Measurements from ENCODE around the gene GLB1L2. TPM values are rescaled to one million over a fixed set of nuclear protein-coding genes. Genes with fewer than 3 reads are reported as not detected.

GLB1L2 gene
- total and polyA plus RNA-seq, 12 donors, result 0.11 to 0.72 (median 0.30) TPM

DNA sequence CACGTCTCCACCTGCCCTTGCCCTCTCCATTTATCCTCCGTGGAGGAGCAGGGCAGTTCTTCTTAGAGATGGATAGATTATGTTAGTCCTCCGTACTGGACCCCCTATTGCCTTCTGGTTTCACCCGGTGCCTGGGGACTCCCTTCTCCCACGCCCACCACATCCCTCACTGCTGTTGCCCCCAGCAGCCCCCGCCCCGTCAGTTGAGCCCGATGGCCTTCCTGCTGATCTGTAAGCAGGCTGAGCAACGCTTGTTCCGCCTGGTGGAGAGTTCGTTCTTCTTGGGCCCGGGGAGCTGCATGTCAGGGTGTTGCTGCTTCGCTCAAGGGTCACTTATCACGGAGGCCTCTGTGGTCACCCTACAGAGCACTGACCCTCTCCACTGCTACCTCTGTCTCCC, 46.1 kb downstream of the GLB1L2 start:
- ATAC-seq (no peak), DNase-seq (no peak)
- Histone ChIP-seq H3K27me3 (peaks cover 0 to 23% (median 0%) of the 10 kb centered on the region in 7 donors), H3K9me3 (no peaks in the 10 kb centered on the region), H3K27ac (no peak overlapping the region), H3K4me3 (no peak overlapping the region), H3K36me3 (no peaks in the 10 kb centered on the region), H3K4me1 (no peaks in the 10 kb centered on the region)
- TF ChIP-seq, protein P1, sequence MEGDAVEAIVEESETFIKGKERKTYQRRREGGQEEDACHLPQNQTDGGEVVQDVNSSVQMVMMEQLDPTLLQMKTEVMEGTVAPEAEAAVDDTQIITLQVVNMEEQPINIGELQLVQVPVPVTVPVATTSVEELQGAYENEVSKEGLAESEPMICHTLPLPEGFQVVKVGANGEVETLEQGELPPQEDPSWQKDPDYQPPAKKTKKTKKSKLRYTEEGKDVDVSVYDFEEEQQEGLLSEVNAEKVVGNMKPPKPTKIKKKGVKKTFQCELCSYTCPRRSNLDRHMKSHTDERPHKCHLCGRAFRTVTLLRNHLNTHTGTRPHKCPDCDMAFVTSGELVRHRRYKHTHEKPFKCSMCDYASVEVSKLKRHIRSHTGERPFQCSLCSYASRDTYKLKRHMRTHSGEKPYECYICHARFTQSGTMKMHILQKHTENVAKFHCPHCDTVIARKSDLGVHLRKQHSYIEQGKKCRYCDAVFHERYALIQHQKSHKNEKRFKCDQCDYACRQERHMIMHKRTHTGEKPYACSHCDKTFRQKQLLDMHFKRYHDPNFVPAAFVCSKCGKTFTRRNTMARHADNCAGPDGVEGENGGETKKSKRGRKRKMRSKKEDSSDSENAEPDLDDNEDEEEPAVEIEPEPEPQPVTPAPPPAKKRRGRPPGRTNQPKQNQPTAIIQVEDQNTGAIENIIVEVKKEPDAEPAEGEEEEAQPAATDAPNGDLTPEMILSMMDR (IDR thresholded peaks at IDR 0.05), result no peak
- 79 to 80% methylated on average over 14 of the region's 14 CpGs for WGBS, 2 donors
- intact Hi-C loops (cut with DNase I), result no loop called here

DNA sequence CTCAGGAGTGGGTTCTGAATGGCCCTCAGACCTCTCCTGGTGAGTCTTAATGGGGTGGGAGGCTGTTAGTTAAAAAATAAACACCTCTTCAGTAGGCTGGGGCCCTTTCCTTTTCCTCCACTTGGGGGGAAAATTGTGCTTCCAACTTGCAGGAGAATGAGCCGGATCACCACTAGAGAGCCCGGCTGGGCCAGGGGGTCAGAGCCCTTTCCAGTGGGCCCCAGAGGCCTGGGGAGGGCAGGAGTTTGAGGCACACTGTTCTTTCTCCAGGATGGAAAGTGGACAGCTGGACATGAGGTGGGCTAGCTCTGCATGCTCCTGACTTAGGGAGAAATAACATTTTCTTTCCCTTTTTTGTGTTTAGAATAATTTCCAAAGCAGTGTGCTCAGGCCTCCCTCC, 47.5 kb downstream of the GLB1L2 start:
- TF ChIP-seq, protein P1 (IDR thresholded peaks at IDR 0.05), result no peak
- intact Hi-C loops (cut with DNase I), result no loop called here
- DNase-seq, result no peak
- Histone ChIP-seq H3K27me3 (peaks cover 0 to 30% (median 0%) of the 10 kb centered on the region in 7 donors), H3K27ac (no peak overlapping the region), H3K4me1 (no peaks in the 10 kb centered on the region), H3K4me3 (no peak overlapping the region), H3K9me3 (no peaks in the 10 kb centered on the region), H3K36me3 (no peaks in the 10 kb centered on the region)
- 71 to 75% methylated on average over 2 of the region's 2 CpGs for WGBS, 2 donors
- ATAC-seq, result no peak

DNA sequence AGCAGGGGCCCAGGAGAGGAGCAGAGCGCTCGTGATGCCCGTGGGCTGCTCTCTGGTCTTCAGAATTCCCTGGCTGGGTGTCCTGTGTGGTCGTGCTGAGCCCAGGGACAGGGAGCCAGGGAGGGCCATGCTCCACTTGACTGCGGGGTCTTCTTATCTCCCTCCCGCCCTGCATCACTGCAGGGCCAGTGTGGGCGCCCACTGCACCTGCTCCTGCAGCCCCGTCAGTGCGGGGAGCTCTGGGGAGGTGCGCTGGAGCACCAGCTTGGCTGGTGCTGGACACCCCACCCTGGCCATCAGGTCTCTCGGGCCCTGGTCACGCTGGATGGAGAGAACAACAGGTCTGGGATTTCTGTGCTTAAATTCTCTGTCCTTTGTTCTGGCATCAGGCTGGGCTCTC, 48.4 kb downstream of the GLB1L2 start:
- ATAC-seq (no peak), DNase-seq (no peak)
- 77 to 78% methylated on average over 12 of the region's 12 CpGs for WGBS, 2 donors
- TF ChIP-seq, protein P1 (IDR thresholded peaks at IDR 0.05), result no peak
- H3K27me3 ChIP-seq, result peaks cover 0 to 31% (median 5%) of the 10 kb centered on the region in 7 donors
- no peak overlapping the region for H3K4me3 ChIP-seq
- intact Hi-C loops (cut with DNase I), result no loop called here
- H3K4me1 ChIP-seq, result no peaks in the 10 kb centered on the region
- H3K9me3 ChIP-seq, result no peaks in the 10 kb centered on the region
- H3K36me3 ChIP-seq, result no peaks in the 10 kb centered on the region
- no peak overlapping the region for H3K27ac ChIP-seq

- Histone ChIP-seq H3K27ac (no peak overlapping the region), H3K36me3 (no peaks in the 10 kb centered on the region), H3K4me1 (no peaks in the 10 kb centered on the region), H3K9me3 (no peaks in the 10 kb centered on the region), H3K4me3 (no peak overlapping the region), H3K27me3 (peaks cover 0 to 36% (median 9%) of the 10 kb centered on the region in 7 donors)
- TF ChIP-seq, protein P1 (IDR thresholded peaks at IDR 0.05), result no peak
- intact Hi-C loops (cut with DNase I), result no loop called here
- 72% methylated on average over 4 of the region's 4 CpGs for WGBS, 2 donors
- DNase-seq (no peak), ATAC-seq (no peak)
Measured at GRCh38 chr11:134380785-134381184, 49.0 kb downstream of the GLB1L2 start.

Measured in heart right ventricle (tissue), 16 donors.